Activated T-helper 2 cell treated with anti-CD3 and anti-CD28 coated beads, Interferon-gamma antibody, Interleukin-2, Interleukin-4, amounts not matched to agents 10 μg/mL and 5 μg/mL and 100 μg/mL, durations not matched to agents 14 hours and 24 hours and 36 hours (primary cell): ENCODE measurements around the gene CTIF. TPM values are rescaled to one million over a fixed set of nuclear protein-coding genes. Genes with fewer than 3 reads are reported as not detected.
"Not testable (repeated sequence)": the region's sequence is repeated elsewhere in the genome, so short reads cannot be mapped to it uniquely, and the experiment has no call there.

ENCODE experiments used
- DNase-seq: peaks from one replicate; pipeline ENCODE4 v3.0.0; 2021; ENCODE audit warnings: low spot score
- H3K27ac Mint-ChIP-seq: one replicate; pipeline ENCODE4 v1.8.0; 2021; ENCODE audit warnings: mixed read lengths
- H3K27me3 Mint-ChIP-seq: one replicate; pipeline ENCODE4 v1.8.0; 2021; ENCODE audit warnings: low read depth, mixed read lengths
- H3K36me3 Mint-ChIP-seq: one replicate; pipeline ENCODE4 v1.8.0; 2021; ENCODE audit warnings: low read depth, mixed read lengths
- H3K4me1 Mint-ChIP-seq: one replicate; pipeline ENCODE4 v1.8.0; 2021; ENCODE audit warnings: low read depth, mixed read lengths
- H3K4me3 Mint-ChIP-seq: one replicate; pipeline ENCODE4 v1.8.0; 2021; ENCODE audit warnings: low read depth, mild to moderate bottlenecking, moderate library complexity, mixed read lengths
- H3K9me3 Mint-ChIP-seq: one replicate; pipeline ENCODE4 v1.8.0; 2021; ENCODE audit warnings: mixed read lengths
- intact Hi-C: fragments of 100-400 bp; cut with micrococcal nuclease; formaldehyde crosslinking; loops from one replicate; pipeline ENCODE4 v1.15.1; 2023
- total RNA-seq: library from RNA; stranded (reverse); gene quantifications from 2 replicates; pipeline ENCODE4 v1.2.3, GENCODE V29; 2022

The CTIF gene
- total RNA-seq, 1 donor from 2014 or later, result 7.0 TPM

DNA sequence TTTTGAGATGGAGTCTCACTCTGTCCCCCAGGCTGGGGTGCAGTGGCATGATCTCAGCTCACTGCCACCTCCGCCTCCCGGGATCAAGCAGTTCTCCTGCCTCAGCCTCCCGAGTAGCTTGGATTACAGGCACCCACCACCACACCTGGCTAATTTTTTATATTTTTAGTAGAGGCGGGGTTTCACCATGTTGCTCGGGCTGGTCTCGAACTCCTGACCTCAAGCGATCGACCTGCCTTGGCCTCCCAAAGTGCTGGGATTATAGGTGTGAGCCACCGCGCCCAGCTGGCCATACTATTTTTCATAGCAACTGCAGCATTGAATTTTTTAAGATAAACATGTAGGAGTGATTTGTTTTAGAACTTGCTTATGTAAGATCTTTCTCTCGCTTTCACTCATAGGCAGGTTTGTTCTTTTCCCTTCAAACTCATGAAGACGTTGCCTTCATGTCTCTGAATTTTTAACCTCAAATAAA lies 273.2 kb downstream of the CTIF start:
- H3K27me3 Mint-ChIP-seq, intact Hi-C loops, DNase-seq, H3K36me3 Mint-ChIP-seq, H3K9me3 Mint-ChIP-seq, H3K4me3 Mint-ChIP-seq: not testable (repeated sequence)
- Mint-ChIP-seq H3K27ac (peak overlapping the region; percentile 70), H3K4me1 (peaks cover 53% of the 10 kb centered on the region)

GRCh38 chr18:48813321-48813720 lies 274.5 kb downstream of the CTIF start:
- Mint-ChIP-seq H3K27ac (peak overlapping the region; percentile 85), H3K36me3 (no peaks in the 10 kb centered on the region), H3K9me3 (no peaks in the 10 kb centered on the region), H3K4me1 (peaks cover 49% of the 10 kb centered on the region), H3K4me3 (no peak overlapping the region), H3K27me3 (peaks cover 3% of the 10 kb centered on the region)
- no peak for DNase-seq
- intact Hi-C loops, result no loop called here

DNA sequence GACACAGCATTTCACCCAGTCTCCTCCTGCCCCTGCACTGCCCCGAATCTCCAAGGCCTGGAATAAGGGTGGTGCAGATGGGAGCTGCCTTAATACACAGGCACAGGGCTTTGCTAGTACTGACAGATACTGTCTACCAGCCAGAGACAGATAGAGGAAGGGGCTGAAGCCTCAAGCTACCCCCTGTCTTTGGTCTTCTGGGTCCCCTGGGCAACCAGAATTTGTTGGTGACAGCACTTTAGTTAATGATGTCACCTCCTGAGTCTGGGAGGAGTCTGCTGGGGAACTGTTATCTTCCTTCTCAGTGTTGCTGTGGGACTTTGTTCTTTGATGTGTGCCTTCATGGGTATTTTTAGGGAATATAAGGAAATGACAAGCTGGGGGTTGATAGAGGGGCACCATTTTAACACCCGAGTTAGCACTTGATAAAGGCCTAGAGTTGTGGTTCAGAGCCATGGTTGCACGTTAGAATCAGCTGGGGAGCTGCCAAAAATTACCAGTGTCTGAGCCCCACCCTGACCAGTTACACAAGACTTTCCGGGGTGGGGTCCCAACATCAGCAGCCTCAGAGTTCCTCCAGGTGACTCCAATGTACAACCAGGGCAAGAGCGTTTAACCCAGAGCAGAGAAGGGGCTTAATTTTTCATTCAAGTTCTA lies 275.1 kb downstream of the CTIF start:
- intact Hi-C loops, result no loop called here
- H3K4me1 Mint-ChIP-seq, result peaks cover 49% of the 10 kb centered on the region

DNA sequence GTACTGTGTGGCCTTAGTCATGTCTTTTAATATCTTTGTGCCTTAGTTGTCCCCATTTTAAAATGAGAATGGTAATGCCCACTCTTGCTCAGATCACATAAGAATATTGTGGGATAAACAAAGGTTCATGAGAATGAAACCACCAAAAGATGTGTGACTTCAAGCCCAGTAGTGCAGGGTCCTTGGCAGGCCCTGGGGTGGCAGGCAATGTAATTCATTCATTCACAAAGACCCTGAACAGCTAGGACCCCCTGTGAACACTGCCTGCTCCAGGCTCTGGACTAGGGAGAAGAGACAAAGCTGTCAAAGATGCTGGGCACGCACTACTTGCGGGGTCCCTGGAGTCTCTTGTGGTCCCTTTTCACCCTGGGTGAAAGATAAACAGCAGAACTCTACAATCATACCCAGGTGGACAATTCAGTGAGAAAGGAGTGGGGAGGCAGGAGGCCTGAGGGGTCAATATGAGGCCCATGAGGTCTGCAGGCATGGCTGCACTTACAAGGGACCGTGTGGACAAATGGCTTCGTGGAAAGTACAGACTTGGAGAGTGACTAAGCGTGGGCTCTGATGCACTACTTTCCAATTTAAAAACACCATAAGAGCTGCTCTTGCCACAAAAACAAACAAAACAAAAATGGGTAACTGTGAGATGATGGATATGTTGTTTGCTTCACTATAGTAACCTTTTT lies 275.8 kb downstream of the CTIF start:
- Mint-ChIP-seq H3K9me3 (no peaks in the 10 kb centered on the region), H3K36me3 (no peaks in the 10 kb centered on the region), H3K4me1 (peaks cover 47% of the 10 kb centered on the region), H3K27me3 (no peaks in the 10 kb centered on the region), H3K27ac (peak overlapping the region; percentile 85), H3K4me3 (no peak overlapping the region)
- DNase-seq, result no peak
- intact Hi-C loops, result loop anchor here (1.0 kb wide), 3 partner anchors 13 to 54 kb away; no protein-coding TSS in a partner anchor

More for the DNA sequence above, 275.1 kb downstream of the CTIF start:
- Mint-ChIP-seq H3K9me3 (no peaks in the 10 kb centered on the region), H3K27me3 (peaks cover 3% of the 10 kb centered on the region), H3K36me3 (no peaks in the 10 kb centered on the region), H3K27ac (peak overlapping the region; percentile 85), H3K4me3 (no peak overlapping the region)
- no peak for DNase-seq

DNA sequence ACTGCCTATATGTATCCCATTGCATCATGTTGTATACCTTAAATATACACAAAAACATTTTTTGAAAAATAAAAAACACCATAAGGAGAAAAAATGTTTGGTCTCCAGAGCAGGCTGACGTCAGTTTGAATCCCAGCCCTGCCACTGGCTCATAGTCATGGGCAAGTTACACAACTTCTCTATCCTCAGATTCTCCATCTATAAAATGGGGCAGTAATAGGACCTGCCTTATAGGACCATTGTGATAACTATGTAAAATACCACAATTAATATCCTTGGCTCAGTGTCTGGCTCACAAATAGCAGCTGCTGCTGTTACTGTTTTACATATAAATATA lies 276.3 kb downstream of the CTIF start:
- H3K4me1 Mint-ChIP-seq, result peaks cover 47% of the 10 kb centered on the region
- no peaks in the 10 kb centered on the region for H3K27me3 Mint-ChIP-seq
- no peak overlapping the region for H3K4me3 Mint-ChIP-seq
- H3K27ac Mint-ChIP-seq, result peak overlapping the region; percentile 85
- H3K36me3 Mint-ChIP-seq, result no peaks in the 10 kb centered on the region
- intact Hi-C loops, result loop anchor here (1.0 kb wide), 3 partner anchors 14 to 53 kb away; no protein-coding TSS in a partner anchor
- no peaks in the 10 kb centered on the region for H3K9me3 Mint-ChIP-seq
- DNase-seq, result no peak

- intact Hi-C loops, result loop anchor here (1.0 kb wide), 3 partner anchors 14 to 53 kb away; no protein-coding TSS in a partner anchor
- no peaks in the 10 kb centered on the region for H3K27me3 Mint-ChIP-seq
- no peaks in the 10 kb centered on the region for H3K36me3 Mint-ChIP-seq
- no peaks in the 10 kb centered on the region for H3K9me3 Mint-ChIP-seq
- DNase-seq, result no peak
- no peak overlapping the region for H3K4me3 Mint-ChIP-seq
- peaks cover 52% of the 10 kb centered on the region for H3K4me1 Mint-ChIP-seq
- H3K27ac Mint-ChIP-seq, result peak overlapping the region; percentile 85
Measured at GRCh38 chr18:48815581-48816324, 276.9 kb downstream of the CTIF start.

DNA sequence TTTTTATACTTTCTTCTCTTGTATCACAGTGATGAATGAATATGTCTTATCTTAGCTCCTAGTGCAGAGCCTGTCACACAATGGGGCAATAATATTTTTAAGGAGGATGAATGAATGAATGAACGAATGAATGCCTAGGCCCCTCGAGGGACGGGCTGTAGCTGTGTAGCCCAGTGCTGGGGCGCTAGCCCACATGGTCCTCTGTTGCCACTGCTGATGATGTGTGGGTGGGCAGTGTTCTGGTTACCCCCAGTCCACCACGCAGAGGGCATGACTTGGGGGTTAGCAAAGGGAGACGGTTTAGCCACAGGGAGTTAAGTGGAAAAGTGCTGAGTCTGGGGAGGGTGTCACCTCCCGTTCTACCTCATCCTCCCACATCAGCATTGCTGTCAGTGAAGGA lies 277.7 kb downstream of the CTIF start:
- intact Hi-C loops, result no loop called here
- Mint-ChIP-seq H3K36me3 (no peaks in the 10 kb centered on the region), H3K9me3 (no peaks in the 10 kb centered on the region), H3K27me3 (no peaks in the 10 kb centered on the region), H3K4me1 (peaks cover 57% of the 10 kb centered on the region), H3K4me3 (no peak overlapping the region), H3K27ac (peak overlapping the region; percentile 85)
- DNase-seq, result no peak

DNA sequence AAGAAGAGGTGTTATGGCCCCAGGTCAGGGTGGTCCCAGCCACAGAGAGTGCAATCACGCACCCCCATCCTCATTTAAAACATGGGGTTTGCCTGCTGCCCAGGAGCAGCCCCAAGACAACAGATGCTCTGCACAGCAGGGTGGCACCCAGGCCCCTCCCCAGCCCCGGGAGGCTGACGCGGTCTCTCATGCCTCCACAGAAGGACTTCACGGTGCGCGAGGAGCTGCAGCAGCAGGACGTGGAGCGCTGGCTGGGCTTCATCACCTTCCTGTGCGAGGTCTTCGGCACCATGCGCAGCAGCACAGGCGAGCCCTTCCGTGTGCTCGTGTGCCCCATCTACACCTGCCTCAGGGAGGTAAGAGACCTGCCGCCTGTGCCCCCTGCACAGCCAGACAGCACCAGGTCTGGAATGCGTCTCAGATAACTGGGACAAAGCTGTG lies 278.2 kb downstream of the CTIF start:
- H3K27ac Mint-ChIP-seq, result peak overlapping the region; percentile 85
- no peak for DNase-seq
- H3K36me3 Mint-ChIP-seq, result no peaks in the 10 kb centered on the region
- intact Hi-C loops, result no loop called here
- peaks cover 59% of the 10 kb centered on the region for H3K4me1 Mint-ChIP-seq
- no peak overlapping the region for H3K4me3 Mint-ChIP-seq
- H3K27me3 Mint-ChIP-seq, result no peaks in the 10 kb centered on the region
- H3K9me3 Mint-ChIP-seq, result no peaks in the 10 kb centered on the region

- DNase-seq, result no peak
- H3K27ac Mint-ChIP-seq, result peak overlapping the region; percentile 7
- H3K36me3 Mint-ChIP-seq, result peaks cover 4% of the 10 kb centered on the region
- H3K4me1 Mint-ChIP-seq, result peaks cover 47% of the 10 kb centered on the region
- peaks cover 1% of the 10 kb centered on the region for H3K9me3 Mint-ChIP-seq
- H3K27me3 Mint-ChIP-seq, result no peaks in the 10 kb centered on the region
- H3K4me3 Mint-ChIP-seq, result no peak overlapping the region
- intact Hi-C loops, result no loop called here
Measured at GRCh38 chr18:48818329-48819254, 279.8 kb downstream of the CTIF start.

DNA sequence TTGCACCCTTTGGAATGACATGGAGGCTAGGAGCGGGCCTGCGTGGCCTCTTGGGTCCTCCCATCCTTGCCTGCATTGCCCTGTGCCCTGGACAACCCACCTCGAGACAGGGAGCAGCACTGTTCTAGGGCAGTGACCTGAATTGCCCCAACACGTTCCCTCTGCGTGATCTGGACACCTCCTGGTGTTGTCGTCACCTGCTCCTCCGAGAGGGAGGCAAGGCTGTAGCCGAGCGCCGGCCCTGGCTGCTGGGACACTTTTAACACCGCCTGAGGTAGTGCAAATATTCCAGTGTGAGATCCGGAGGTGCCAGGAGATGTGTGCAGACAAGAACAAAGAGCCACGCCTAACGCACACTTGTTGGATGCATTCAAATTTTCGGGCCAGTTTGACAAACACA lies 280.4 kb downstream of the CTIF start:
- H3K9me3 Mint-ChIP-seq, result peaks cover 5% of the 10 kb centered on the region
- H3K36me3 Mint-ChIP-seq, result peaks cover 10% of the 10 kb centered on the region
- no peak for DNase-seq
- no peak overlapping the region for H3K27ac Mint-ChIP-seq
- peaks cover 40% of the 10 kb centered on the region for H3K4me1 Mint-ChIP-seq
- H3K27me3 Mint-ChIP-seq, result no peaks in the 10 kb centered on the region
- H3K4me3 Mint-ChIP-seq, result no peak overlapping the region
- intact Hi-C loops, result no loop called here

- Mint-ChIP-seq H3K27me3 (no peaks in the 10 kb centered on the region), H3K9me3 (peaks cover 5% of the 10 kb centered on the region), H3K4me1 (peaks cover 34% of the 10 kb centered on the region), H3K4me3 (no peak overlapping the region), H3K27ac (peak overlapping the region; percentile 71), H3K36me3 (peaks cover 17% of the 10 kb centered on the region)
- intact Hi-C loops, result no loop called here
- no peak for DNase-seq
Measured at GRCh38 chr18:48819781-48820482, 281.1 kb downstream of the CTIF start.
